ENCODE measurements around the gene ADAMTSL2. TPM values are rescaled to one million over a fixed set of nuclear protein-coding genes. Genes with fewer than 3 reads are reported as not detected.

Gene ADAMTSL2
- total RNA-seq, 4 donors from 2014 or later: 2.8 to 6.6 (median 3.2) TPM

DNA sequence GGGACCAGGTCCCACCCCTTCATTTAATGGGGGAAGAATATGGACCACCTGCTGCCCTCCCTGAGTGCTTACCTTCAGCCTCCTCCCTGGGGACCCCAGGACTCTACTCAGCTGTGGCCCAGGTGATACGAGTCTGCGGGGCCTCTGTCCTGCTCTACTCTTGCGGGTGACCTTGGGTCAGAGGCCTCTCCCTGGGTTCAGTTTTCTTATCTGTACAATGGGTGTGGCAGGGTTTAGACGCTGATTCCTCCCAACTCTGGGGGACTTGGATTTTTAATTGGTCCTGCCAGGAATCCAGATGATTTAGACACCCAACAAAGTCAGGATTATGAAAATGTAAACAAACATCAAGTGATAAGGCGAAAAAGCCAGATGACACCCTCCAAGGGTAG is 49.7 kb downstream of the ADAMTSL2 start:
- DNase-seq (ENCODE audit: extremely low spot score): no peak
- H3K27ac ChIP-seq (replicated peaks in 1 of 4): no peak overlapping the region
- H3K9me3 ChIP-seq: no peaks in the 10 kb centered on the region
- 82% methylated on average over 5 of the region's 5 CpGs for WGBS
- H3K4me3 ChIP-seq: no peak overlapping the region
- peaks cover 15 to 22% (median 20%) of the 10 kb centered on the region in 4 donors for H3K4me1 ChIP-seq
- intact Hi-C loops (cut with DNase I): no loop called here
- peaks cover 0 to 65% (median 2%) of the 10 kb centered on the region in 4 donors for H3K27me3 ChIP-seq
- no peak for TF ChIP-seq EP300 (IDR thresholded peaks at IDR 0.05)
- no peak for TF ChIP-seq POLR2AphosphoS5 (IDR thresholded peaks at IDR 0.05)
- no peaks in the 10 kb centered on the region for H3K36me3 ChIP-seq

- Histone ChIP-seq H3K27me3 (peaks cover 0 to 66% (median 2%) of the 10 kb centered on the region in 4 donors), H3K36me3 (no peaks in the 10 kb centered on the region), H3K9me3 (no peaks in the 10 kb centered on the region), H3K4me3 (no peak overlapping the region), H3K27ac (replicated peaks in 1 of 4) (no peak overlapping the region), H3K4me1 (peaks cover 15 to 22% (median 20%) of the 10 kb centered on the region in 4 donors)
- WGBS: 19% methylated on average over 21 of the region's 28 CpGs
- no peak for DNase-seq (ENCODE audit: extremely low spot score)
- TF ChIP-seq POLR2A (IDR thresholded peaks at IDR 0.05; ENCODE audit: low read depth): no peak
- no peak for TF ChIP-seq POLR2AphosphoS5 (IDR thresholded peaks at IDR 0.05)
- TF ChIP-seq CTCF (IDR thresholded peaks at IDR 0.05): no peak
- TF ChIP-seq EP300 (IDR thresholded peaks at IDR 0.05): no peak
- intact Hi-C loops (cut with DNase I): no loop called here
Measured at GRCh38 chr9:133584559-133585476, 50.3 kb downstream of the ADAMTSL2 start.

DNA sequence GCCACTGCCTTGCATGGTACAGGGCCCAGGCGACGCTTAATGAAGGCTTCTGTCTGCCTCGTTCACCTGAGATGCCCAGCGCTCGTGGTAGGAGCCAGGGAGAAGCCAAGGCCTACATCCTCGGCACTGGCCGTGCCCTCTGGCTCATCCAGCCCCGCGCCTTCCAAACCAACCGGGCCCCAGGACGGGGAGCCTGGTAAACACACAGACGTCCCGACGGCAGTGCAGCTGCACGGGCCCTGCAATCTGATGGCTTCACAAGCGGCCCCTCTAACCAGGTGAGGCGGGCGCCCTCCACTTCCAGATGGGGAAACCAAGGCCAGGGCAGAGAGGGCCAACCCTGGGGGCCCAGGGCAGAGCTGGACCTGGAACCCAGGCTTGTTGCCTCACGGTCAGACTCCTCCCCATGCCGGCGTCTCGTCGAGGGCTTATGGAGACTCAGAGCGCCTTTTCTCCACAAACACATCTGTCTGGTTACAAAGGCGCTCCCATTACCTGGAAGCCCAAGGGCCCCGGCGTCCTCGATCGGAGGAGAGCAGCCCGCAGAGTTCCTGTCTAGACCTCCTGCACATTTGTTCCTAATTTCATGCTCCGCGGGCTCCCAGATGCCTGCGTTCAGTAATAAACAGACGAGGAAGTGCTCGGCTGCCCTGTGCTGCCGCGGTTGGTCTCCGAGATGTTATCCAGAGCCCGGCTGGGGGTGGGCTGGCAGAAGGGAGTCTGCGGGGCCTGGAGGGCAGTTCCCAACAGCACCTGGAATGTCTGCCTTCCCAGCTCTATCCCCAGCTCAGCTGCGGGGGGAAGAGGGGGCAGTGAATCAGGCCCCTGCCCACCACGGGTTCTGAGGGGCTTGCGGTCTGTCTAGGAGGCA is 51.2 kb downstream of the ADAMTSL2 start:
- TF ChIP-seq CTCF (IDR thresholded peaks at IDR 0.05) (no peak), EP300 (IDR thresholded peaks at IDR 0.05) (no peak), POLR2A (IDR thresholded peaks at IDR 0.05; ENCODE audit: low read depth) (no peak), POLR2AphosphoS5 (IDR thresholded peaks at IDR 0.05) (no peak)
- Histone ChIP-seq H3K4me1 (peaks cover 15 to 22% (median 20%) of the 10 kb centered on the region in 4 donors), H3K9me3 (no peaks in the 10 kb centered on the region), H3K27ac (replicated peaks in 1 of 4) (no peak overlapping the region), H3K4me3 (no peak overlapping the region), H3K36me3 (no peaks in the 10 kb centered on the region), H3K27me3 (peaks cover 0 to 72% (median 2%) of the 10 kb centered on the region in 4 donors)
- DNase-seq (ENCODE audit: extremely low spot score): no peak
- intact Hi-C loops (cut with DNase I): no loop called here
- 72% methylated on average over 9 of the region's 43 CpGs for WGBS

GRCh38 chr9:133587051-133587450 is 52.5 kb downstream of the ADAMTSL2 start:
- no peak for DNase-seq (ENCODE audit: extremely low spot score)
- Histone ChIP-seq H3K36me3 (no peaks in the 10 kb centered on the region), H3K9me3 (no peaks in the 10 kb centered on the region), H3K4me3 (no peak overlapping the region), H3K4me1 (peaks cover 15 to 22% (median 20%) of the 10 kb centered on the region in 4 donors), H3K27me3 (peaks cover 0 to 86% (median 2%) of the 10 kb centered on the region in 4 donors), H3K27ac (replicated peaks in 1 of 4) (no peak overlapping the region)
- 82% methylated on average over 8 of the region's 8 CpGs for WGBS
- no peak for TF ChIP-seq POLR2AphosphoS5 (IDR thresholded peaks at IDR 0.05)
- no peak for TF ChIP-seq POLR2A (IDR thresholded peaks at IDR 0.05; ENCODE audit: low read depth)
- no peak for TF ChIP-seq EP300 (IDR thresholded peaks at IDR 0.05)
- no peak for TF ChIP-seq CTCF (IDR thresholded peaks at IDR 0.05)
- intact Hi-C loops (cut with DNase I): no loop called here

DNA sequence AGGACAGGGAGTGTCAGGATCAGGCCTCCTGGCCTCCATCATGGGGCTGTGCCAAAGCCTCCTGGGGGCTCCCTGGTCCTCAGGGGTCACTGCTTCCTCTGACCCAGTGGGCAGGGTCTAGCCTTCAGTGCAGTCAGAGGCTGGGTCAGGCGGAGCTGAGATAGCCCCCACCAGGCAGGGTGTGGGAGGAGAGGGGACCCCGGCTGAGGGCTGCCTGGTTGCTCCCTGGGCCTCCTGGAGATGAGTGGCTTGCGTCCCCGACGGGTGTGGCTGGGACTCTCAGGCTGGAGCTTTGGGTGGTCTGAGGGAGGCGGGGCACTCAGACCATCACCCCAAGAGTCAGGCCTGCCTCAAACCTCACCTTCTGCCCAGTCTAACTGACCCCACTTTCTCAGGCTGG is 53.0 kb downstream of the ADAMTSL2 start:
- Histone ChIP-seq H3K4me1 (peaks cover 15 to 22% (median 20%) of the 10 kb centered on the region in 4 donors), H3K27ac (replicated peaks in 1 of 4) (no peak overlapping the region), H3K27me3 (peaks cover 0 to 90% (median 2%) of the 10 kb centered on the region in 4 donors), H3K9me3 (no peaks in the 10 kb centered on the region), H3K36me3 (no peaks in the 10 kb centered on the region), H3K4me3 (no peak overlapping the region)
- no peak for DNase-seq (ENCODE audit: extremely low spot score)
- TF ChIP-seq POLR2AphosphoS5 (IDR thresholded peaks at IDR 0.05) (no peak), EP300 (IDR thresholded peaks at IDR 0.05) (no peak), POLR2A (IDR thresholded peaks at IDR 0.05; ENCODE audit: low read depth) (no peak), CTCF (IDR thresholded peaks at IDR 0.05) (no peak)
- intact Hi-C loops (cut with DNase I): no loop called here
- WGBS: no CpG with 5 or more reads among the region's 6 CpGs
